ENCODE results near the gene AATK.

Gene AATK

DNA sequence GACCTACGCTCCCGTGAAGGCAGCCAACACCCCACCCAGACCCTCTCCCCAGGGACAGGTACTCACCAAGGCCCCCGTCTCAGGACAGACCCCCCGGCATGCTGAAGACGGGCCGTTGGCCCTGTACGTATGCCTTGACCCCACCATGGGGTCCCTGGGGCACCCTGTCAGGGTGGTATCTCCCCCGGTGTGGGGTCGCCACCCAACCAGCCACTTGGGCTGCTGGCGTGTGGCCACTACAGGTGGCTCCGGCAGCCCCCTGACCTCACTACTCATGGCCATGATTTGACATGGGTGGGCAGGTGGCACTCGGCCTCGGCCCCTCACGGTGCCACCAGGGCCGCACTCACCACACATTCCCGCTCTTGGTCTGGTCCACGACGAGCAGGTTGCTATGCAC is 41.6 kb downstream of the AATK start:
- DNase-seq, result no peak

DNA sequence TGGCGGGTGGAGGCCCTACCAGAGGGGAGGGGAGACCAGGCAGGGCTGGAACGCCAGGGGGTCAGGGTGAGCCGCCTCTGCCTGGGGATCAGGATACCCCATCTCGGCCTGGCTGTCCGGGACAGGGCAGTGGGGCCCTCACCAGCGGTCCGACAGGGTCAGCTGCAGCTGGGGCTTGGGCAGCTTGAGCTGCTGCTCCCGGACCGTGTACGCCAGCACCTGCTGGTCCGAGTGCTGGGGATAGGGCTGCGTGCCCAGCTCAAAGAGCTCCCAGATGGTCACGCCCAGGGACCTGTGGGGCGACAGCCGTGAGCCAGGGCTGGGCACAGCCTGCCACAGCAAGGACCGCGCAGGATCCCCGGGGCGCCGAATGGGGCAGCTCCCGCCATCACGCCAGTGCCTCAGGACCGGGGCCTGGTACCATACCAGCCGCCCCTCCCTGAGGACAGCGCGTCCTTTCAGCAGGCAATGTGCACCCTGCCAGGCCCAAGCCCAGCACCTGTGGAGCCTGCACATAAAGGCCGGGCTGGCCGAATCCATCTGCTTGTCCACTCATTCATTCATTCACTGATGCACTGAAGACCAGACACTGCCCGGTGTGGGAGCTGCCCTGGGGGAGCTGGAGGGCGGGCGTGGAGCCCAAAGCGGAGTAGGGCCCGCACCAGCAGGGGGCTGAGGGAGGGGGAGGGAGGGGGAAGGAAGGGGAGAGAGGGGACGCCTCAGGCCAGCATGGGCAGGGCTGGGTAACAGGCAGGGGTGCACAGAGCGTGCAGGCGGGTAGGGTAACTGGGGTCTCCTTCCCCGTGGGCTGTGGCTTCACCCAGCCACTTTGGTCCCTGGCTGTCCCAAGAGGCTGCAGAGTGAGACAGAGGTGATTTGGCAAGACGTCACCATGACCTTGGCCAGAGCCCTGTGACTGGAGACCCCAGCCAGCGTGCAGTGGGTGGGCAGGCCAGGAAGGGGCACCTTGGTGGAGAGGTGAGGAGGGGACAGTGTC is 42.7 kb downstream of the AATK start:
- DNase-seq, result no peak

DNA sequence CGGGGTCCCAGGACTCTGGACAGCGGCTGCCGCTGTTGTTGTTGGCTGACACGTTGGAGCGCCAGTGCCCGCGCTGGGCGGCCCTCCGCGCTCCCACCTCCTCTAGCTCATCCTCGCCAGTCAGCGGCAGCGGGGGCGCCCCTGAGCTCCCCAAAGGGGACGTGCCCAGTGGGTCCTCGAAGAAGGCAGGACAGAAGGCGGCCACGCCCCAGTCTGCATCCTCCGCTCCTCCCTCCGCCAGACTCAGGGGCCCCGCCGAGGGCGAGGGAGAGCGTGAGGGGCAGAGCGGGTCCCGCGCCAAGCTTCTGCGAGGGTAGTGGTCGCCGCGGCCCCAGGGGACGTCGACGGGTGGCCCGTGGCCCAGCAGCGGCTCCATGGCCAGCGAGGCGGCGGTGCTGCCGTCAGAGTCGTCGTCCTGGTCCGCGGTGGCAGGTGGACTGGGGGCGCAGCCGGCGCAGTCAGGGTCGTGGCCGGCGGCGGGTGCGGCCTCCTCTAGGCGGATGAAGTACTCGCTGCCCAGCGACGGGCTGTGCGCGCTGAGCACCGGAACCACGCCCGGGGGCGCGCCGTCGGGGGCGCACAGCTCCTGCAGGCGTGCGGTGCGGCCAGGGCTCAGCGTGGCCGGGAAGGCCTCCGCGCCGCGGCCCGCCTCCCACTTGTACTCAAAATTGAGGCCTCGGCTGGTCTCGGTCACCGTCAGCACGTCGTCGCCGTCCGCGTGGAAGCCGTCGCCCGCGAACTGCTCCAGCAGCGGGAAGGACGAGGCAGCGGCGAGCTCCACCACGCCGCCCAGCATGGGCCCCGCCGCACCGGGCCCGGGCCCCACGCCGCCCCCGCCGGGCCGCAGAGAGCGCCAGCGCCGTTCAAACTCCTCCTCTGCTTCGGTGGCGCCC is 43.9 kb downstream of the AATK start:
- no peak for DNase-seq

DNA sequence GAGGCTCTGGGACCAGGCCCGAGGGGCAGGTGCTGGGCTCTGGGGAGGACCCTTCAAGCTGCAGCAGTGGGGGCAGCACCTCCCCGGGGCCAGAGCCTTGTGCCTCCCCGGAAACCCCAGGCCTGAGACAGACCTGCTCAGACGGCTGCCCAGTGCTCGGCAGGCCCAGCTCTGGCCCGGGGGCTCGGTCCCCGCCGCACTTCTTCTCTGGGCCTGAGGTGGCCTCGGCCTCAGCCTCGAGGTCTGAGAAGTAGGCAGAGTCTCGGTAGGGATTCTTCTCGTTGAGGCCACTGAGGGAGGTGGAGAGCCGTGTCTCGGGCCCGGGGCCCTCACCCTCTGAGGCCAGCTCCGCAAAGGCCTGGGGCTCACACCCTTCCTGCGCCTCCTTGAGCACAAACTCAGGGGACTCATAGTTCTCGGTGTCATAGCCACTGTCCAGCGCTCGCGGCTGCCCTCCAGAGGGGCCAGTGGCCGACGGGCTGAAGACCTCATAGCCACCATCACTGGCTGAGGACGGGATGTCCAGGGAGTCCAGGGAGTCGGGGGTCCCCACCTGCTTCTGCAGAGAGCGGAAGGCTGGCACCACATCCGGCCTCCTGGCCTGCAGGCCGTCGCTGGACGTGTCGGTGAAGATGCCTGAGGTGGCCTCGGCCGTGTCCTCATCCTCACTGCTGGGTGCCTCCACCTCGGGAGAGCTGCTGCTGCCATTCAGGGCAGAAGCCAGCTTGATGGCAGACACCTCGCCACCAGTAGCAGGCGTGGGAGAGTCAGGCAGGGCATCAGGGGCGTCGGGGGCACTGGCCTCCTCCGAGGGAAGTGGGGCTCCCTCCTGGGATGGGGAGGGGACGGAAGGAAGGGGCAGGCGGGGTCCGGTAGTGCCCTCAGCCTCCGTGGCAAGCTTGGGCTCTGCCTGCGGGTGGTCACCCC is 45.1 kb downstream of the AATK start:
- no peak for DNase-seq

DNA sequence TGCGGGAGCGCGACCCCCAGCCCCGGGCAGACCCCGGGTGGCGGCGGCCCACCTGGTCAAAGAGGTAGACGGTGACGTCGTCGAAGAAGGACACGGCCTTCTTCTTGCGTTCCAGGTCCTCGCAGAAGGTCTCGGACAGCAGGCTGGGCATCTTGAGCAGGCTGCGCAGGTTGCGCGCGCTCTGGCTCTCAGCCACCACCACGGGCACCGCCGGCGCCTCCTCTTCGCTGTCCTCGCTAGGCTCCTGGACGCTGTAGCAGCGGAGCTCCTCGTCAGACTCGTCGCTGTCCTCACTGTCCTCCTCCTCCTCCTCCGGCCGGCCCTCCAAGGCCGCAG is 45.9 kb downstream of the AATK start:
- DNase-seq, result no peak

DNA sequence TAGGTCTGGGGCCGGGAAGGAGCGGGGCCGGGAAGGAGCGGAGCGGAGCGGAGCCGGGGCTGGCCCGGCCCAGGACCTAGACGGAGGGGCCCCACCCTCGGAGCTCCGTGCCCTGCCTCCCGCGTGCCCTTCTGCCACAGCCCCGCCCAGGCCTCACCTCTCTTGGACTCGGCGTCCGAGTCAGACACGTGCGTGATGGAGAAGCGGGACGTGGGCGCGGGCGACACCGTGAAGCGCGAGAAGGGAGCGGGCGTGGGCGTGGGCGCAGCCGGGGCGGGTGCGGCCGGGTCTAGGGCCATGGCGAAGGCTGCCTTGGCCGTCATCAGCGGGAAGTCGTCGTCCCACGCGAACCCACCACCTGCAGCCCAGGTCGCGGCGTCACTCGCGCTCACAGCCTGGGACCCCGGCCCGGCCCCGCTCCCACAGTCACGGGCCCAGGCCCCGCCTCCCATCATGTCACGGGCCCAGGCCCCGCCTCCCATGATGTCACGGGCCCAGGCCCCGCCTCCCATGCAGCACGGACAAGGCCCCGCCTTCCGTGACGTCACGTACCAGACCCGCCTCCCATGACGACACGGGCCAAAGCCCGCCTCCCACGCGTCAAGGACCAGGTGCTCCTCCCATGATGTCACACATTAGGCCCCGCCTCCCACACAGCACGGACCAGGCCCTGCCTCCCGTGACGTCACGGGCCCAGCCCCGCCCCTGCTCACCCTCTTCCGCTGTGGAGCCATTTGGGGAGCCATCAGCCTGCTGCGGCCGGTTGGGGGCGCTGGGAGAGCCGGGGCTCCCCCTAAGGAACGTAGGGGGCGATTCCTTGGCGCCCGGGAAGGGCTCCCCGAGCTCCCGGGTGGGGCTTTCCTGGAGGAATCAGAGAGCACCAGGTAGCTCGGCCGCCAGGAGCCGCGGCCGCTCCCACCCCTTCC is 46.5 kb downstream of the AATK start:
- peak; percentile 64 for DNase-seq

DNA sequence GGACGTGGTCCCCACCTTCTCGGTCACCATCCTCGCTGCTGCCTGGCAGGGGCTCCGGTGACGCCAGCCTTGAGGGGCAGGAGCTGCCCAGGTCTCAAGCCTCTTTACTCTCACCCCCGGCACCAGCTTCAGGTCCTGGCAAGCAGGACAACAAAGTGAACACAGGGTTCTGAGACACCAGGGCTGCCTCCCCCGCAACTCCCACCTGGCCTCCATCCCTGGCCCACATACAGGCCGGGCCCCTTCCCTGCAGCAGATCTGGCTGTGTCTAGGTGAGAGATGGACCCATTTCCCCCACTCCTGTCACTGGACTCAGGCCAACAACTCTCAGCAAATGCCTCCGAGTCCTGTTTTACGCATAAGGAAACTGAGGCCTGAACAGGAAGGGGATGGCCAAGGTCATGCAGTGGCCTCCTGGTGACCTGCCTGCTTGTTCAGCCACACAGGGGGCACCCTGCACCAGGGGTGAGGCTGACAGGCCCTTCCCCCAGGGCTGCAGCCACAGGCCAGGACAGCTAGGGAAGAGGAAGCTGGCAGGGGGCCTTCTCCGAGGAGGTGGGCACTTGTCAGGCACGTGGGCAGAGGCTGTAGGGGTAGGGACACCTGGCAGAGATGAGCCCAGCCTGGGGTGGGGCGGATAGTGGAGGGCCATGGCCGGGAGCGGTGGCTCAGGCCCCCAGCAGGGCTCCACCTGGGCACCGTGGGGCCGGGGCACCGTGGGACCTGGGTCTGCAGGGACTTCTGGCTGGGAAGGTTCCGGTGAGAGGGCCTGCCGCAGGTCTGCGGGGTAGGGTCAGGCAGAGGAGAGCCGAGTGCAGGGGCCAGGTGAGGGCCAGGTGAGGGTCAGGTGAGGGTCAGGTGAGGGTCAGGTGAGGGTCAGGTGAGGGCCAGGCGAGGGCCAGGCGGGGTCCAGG is 47.5 kb downstream of the AATK start:
- no peak for DNase-seq

DNA sequence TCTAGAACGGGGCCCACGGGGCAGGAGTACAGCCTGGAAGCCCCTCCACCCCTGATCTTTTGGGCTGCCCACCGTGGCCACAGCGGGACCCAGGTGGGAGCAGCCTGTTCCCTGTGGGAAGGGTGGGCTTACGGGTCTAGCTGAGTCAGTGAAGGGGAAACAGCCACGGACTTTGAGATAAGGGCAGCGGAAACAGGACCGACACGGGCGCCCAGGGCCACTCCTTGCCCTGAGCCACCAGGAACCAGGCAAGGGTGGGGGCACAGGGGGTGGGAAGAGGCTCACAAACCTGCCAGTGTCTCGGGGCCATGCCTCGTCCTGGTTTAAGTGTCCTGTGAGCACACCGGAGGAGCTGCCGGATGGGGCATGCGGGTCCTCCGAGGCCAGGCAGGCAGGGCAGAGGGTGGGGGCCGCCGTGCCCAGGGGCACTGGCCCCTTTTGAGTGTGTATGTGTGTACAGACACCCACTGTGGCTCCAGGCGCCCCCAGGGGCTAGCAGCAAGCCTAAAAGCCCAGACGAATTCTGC is 48.3 kb downstream of the AATK start:
- no peak for DNase-seq

DNA sequence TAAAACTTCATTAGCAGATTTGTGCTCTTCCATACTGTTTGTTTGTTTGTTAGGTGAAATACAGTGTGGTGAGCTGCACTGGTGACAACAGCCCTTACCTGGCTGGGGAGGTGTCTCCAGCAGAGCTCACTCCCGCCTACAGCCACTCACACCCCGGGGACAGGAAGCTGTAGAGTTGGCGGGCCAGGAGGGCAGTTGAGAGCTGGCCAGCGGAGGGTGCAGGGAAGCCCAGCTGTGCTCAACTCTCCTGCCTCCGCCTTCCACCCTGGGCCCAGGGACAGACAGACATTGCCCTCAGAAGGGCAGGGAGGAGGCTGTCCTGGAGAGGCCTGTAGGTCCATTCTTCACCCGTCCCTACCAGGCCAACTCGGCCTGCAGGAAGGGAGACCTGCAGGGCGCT is 49.3 kb downstream of the AATK start:
- DNase-seq, result peak; percentile 32

DNA sequence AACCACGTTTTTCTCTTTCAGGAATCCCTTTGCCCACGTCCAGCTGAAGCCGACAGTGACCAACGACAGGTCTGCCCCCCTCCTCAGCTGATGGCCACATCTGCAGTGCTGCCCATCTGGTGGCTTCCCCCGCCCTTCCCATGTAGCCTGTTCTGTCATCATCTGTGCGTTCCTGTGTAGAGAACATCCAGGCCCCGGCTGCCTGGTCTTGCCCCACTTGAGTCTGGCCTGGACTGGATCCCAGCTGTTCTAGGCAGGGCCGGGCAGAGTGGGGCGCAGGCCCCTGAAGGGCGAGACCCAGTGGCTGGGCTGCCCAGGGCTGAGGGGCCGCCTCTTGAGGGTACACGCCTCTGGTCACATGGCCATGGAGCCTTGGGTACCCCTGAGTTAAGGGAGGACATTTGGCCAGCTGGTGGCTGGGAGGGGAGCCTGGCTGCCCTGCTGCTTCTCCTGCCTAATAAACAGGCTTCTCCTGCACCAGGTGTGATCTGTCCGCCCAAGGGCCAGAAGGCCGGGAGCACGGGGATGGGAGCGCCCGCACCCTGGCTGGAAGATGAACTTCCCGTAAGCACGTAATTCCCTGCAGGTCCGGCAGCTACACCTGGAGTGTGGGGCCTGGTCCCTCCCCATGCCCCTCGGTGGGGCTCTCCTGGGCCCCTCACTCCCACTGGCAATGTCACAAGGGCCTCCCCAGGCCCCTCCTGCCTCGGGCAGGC is 50.1 kb downstream of the AATK start:
- no peak for DNase-seq

DNA sequence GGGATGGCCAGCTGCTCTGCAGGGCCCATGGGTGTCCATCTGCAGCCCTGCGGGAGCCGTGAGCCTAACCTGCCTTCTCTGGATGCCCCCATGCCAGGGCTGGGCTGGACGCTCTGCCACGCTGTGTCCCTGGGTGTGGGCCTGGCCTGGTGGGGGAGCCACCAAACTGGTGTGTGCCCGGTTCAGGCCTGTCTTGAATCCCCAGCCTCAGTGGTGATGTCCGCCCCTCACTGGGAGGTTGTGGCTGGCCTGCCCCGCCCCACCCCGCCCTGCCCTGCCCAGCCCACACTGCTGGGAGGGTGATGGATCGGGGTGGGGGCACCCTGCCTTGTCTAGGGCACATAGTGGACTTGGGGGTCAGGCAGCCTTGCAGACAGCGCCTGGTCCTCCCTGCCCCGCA is 50.8 kb downstream of the AATK start:
- DNase-seq, result no peak

DNA sequence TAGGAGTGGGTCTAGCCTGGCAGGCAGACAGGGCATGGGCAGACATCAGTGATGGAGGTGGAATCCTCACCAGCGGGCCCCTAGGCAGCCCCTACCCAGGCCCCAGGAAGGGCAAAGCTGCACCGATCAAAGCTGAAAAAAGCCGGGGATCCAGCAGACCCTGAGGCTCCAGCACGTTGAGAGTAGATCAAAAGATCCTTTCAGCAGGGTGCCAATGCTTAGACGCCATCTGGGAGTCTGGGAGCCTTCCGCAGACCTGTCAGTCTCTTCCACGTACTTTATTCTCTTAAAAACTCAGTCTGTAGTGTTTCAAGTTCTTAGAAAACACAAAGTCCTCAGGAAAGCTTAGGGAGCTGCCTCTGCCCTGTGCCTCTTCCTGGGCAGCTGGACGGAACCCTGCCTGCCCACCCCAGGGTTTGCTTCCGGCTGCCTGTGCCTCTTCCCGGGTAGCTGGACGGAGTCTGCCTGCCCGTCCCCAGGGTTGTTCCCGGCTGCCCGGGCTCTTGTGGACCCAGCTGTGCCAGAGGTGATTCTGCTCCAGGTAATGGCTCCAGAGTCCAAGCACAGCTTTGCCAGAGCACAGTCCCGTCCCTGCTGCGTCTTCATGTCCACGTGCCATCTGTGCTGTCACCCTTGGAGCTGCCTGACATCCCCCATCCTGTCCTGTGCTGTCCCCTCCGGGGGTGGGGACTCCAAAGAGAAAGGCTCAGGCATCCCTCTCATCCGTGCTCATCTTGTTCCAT is 51.5 kb downstream of the AATK start:
- DNase-seq, result no peak

DNA sequence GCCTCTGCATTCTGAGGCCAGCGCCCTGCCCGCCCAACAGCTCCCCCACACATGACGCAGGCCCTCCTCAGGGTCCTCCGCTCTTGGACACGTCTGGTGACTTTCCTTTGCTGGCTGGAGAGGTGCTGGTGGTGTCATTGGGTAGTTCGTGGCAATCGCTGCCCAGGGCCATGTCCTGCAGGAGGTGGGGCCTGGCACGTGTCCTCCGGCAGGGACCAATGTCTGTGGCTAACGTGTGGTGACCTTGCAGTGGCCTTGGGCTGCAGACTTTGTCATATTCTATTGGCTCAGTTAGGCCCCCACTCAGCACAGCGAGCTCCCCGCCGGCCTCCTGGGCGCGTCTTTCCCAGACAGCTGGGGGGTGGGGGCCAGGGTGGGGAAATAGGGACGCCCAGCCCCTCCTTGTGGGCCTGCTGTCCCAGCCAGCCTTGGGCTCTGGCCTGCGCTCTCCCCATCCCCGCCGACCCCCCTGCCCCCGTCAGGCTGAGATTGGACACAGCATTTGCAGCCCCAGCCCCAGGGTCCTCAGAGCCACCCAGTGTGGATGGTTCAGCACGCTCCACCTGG is 52.8 kb downstream of the AATK start:
- DNase-seq, result no peak

DNA sequence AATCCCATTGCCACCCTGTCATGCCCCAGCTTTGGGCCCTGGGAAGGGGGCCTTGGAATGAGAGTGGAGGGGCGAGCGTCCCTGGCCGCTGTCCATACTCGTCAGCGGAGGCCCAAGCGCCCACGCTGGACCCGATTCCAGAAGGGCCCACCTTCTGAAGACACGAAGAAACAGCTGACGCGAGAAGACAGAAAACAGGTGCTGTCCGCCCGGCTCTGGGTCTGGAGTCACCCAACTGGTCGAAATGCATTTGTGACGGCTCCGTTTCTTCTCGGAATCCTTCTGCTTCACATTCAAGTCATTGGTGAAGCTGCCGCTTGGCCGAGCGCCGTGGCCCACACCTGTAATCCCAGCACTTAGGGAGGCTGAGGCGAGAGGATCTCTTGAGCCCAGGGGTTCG is 53.6 kb downstream of the AATK start:
- no peak for DNase-seq

DNA sequence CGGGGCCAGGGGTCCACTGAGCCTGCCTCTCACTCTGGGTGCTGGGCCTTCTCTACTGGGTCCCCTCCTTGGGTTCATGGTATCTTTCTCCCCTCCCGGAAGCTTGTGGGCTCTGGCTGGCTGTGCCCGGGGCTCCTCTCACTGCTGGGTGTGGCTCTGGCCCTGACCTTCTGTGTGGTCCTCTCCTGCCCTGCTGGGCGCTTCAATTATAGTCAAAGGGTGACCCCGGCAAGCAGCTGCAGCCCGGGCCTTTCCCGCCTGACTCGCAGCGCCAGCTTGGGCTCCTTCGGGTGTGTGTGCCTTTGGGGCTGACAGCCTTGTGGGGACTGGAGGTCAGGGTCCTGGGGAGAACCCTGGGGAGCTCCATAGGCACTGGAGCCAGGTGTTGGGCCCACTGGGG is 55.0 kb downstream of the AATK start:
- no peak for DNase-seq

DNA sequence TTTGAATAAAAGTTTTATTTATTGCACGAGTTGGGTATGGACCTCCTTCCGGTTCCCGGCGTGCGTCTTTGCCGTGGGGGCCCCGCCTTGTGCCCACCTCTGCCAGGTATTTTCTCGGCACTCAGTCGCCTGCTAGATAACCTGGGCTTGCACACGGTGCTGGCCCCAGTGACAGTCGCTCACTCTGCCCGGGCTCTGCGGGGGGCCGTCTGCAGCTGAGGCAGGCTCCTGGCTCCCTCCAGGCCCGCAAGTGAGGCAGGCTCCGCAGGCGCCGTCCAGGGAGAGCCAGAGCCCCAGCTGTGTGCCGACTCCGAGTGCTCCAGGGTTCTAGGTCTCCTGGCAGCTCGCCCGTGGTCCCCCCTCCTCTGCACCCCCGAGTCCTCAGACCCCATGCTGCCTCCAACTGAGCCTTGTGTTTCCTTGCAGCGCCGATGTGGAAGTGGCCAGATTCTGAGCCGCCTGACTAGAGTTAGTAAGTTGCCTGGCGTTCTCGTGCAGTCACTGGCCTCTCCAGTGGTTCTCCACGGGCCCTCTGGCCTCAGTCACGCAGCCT is 55.5 kb downstream of the AATK start:
- no peak for DNase-seq

DNA sequence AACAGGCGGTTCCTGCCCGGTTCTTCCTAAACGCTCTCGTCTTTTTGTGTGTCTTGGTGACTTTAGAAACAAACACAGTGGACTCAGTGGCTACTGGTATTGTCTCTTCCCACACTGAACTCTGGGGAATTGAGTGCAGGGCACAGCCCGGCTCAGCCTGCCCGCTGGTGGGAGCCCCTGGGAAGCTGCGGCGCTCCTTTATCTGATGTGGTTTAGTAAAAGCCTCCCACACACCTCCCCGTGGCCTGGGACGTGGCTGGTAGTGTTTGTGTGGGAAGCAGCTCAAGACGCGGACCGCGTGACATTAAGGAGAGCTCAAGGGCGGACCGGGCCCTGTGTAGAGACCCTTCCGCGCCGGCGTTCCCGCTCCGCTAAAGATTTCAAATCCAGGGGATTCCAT is 56.1 kb downstream of the AATK start:
- DNase-seq, result no peak

DNA sequence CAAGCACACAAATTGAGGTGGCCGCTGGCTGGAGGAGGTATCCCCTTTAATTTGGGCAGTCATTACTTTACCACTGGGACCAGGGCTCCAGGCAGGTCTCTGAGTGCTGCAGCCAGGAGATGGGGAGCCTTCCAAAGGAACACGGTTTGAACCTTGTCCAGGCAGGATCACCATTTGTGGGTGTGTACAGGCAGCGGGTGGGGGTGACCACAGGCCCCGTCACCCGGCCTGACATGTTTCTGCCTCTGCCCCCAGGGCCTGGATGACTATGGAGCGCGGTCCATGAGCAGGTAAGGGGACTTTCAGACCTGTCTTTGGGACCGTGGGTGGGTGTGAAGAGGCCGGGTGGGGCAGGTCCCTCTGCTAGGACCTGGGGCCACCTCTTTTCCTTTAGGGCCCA is 57.8 kb downstream of the AATK start:
- no peak for DNase-seq
